Activated CD8-positive, alpha-beta memory T cell treated with anti-CD3 and anti-CD28 coated beads, Interleukin-2, amount 50 U/mL, for 1 hour (primary cell): ENCODE results near the gene ATP5F1A.
"Not testable (repeated sequence)": the region's sequence is repeated elsewhere in the genome, so short reads cannot be mapped to it uniquely, and the experiment has no call there.

Source experiments
- DNase-seq: peaks from one replicate; pipeline ENCODE4 v3.0.0-alpha.2; 2020; ENCODE audit errors: extremely low read depth

The ATP5F1A gene

DNA sequence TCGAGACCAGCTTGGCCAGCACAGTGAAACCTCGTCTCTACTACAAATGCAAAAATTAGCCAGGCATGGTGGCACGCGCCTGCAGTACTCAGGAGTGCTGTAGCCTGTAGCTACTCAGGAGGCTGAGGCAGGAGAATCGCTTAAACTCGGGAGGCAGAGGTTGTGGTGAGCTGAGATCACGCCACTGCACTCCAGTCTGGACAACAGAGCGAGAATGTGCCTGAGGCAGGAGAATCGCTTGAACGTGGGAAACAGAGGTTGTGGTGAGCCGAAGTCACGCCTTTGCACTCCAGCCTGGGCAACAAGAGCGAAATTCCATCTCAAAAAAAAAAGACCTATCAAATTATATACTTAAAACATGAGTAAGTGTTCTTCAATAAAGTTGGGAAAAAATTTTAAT is 50.7 kb downstream of the ATP5F1A start:
- not testable (repeated sequence) for DNase-seq

- no peak for DNase-seq
Observed at GRCh38 chr18:46046688-46047087, 51.4 kb downstream of the ATP5F1A start.

DNA sequence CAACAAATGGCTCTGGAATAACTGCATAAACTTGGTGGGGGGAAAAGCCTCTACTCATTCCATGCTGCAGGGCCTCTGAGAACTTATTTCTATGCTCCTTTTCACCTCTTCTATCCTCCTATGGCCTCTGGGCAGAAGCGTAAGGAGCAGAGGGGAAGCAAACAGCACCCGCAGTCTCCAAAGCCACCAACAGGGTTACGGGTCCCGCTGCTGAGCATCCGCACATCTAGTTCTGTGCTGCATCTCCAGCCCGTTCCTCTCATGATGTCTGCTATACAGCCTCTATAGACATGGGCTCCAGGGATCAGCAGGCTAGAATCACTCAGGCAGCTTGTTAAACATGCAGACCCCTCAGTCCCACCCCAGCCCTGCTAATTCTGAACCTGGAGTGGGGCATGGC is 52.0 kb downstream of the ATP5F1A start:
- DNase-seq, result no peak

DNA sequence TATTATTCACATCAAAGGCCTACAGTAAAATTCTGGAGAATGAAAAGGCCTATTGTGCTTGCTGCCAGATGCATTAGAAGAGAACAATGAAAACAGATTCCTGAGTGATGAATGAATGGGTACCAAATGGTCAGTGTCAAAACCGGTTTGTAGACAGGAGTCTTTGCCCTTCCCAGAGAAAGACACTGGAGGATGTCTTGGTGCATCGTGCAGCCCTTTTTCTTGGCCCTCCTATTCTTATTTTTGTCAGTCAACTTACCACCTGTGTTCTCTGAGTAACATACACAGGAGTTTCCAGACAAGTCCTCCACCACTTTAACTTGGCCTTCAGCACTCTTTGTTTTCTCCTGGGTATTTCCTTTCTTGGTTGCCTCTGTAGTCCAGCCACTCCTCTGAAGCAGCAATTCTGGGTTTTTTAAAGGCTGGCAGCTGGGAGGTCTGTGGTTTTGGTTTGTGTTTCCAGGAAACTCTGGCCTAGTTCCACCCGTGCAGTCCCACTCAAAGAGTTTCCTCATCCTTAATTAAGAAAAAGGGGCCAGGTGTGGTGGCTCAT is 55.4 kb downstream of the ATP5F1A start:
- no peak for DNase-seq

GRCh38 chr18:46040747-46041104 is 57.4 kb downstream of the ATP5F1A start:
- no peak for DNase-seq

DNA sequence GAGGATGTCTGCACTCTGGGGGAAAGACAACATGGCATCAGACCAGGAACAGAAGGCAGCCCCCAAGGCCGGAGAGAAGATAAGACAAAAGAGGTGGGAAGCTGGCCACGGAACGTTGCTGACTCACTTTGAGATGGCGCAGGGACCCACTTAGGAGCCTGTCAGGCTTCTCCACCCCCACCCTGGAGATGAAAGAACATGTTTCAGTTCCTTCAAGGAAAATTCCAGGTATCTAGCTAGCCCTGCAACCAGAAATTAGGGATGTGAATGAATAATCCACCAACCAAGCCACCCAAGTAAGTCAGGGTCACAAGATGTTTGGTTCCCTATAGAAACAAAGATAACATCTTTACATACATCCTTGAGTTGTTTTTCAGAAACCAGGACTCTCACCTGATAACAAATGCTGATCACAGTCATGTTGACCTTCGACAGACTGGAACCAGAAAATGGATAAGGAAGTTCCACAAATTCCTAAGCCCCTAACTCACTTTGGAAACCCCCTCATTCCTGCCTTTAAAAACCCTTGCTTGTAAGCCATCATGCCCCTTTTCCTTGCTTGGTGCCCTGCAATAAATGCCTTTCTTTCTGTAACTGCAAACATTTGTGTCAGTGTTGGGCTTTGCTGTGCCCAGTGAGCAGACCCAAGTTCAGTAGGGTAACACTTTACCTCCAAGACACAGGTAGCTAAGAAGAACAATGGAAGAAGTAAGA is 57.9 kb downstream of the ATP5F1A start:
- DNase-seq, result no peak

DNA sequence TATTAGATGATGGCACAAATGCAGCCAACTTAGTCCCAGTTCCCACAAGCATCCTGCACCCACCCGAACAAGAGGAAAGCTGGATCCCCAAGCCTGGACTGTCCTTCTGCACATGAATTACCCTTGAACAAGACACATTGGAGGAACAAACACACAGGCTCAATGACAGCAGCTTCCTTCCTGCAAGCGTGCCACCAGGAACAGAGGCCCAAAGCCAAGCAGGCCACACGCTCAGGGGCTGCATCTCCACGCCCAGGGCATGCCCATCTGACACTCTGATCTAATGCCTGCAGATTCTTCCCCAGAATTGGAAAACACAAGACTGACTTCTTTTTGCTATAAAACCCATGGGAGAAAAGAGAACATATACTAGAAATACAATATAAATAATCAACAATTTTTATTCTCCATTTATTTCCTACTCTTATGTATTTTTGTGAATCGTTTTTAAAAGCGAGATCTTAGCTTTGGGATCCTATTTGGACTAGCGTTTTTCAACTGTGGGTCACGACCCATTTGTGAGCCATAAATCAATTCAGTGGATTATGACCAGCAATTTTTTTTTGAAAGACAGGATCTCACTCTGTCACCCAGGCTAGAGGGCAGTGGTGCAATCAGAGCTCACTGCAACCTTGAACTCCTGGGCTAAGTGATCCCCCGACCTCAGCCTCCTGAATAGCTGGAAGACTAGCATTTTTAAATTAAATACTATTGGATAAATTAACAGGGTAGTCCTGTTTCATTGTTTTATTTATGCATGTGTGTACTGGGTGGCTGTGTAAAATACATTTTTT is 60.4 kb downstream of the ATP5F1A start:
- DNase-seq, result no peak

DNA sequence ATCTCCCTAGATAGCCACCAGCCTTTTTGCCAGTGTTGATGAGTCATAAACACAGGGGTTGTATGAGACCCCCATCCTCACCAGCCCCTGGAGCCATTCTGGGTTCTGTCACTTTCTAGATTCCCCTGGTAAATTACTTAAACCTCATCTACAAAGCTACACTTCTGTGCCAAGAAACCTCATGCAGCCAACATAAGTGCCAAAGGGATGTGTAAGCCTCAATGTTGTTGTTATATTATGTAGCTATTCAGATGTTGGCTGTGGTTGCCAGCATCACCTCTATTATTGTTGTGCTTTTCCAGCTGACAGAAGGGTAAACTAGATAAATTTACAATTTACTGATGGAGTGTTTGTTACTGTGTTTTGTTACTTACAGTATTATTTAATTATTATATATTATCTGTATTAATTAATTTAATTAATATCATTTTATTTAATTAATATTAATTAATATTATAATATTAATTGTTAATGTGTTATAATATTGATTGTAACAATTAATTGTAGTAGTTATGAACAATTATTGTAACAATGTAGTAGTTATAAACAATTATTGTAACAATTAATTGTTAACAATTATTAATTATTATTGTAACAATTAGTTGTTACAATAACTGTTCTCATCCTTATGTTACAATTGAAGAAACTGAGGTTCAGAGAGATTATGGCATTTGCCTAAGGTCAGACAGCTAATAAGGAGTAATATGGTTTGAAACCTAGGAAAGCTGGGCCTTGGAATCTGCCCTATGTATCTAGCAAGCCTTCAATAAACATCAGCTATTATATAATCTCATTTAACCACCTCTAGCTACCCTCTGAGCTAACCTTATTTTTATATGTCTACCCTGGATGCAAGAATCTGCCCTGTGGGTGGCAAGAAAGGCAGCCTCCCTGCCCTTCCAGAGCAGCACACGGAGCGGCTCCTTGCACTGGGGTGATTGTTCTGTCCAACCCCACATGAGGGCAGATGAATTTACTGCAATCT is 62.1 kb downstream of the ATP5F1A start:
- no peak for DNase-seq

DNA sequence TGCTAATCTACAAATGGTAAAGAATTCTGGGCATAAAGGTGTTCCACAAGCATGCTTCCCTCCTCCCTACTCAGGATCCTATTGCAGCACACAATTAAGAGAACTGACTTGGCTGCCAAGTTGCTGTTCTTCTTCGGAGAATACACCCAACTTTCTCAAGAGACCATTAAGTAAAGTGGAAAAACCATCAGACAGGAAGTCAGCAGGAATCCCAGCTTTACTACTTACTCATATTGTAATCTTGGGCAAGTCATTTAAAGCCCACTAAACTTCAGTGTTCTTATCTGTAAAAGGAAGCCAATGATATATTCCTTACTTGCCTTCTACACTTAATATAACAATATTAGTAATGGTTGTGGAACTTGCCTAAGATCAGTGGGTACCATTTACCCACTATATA is 63.9 kb downstream of the ATP5F1A start:
- DNase-seq, result no peak

GRCh38 chr18:46031741-46032140 is 66.4 kb downstream of the ATP5F1A start:
- no peak for DNase-seq
